Thyroid gland (tissue), 4 donors: Measurements from ENCODE around the gene SPATS2L. TPM values are rescaled to one million over a fixed set of nuclear protein-coding genes. Genes with fewer than 3 reads are reported as not detected.

Experiments used
- DNase-seq, 2 donors: peaks; one replicate each; pipeline ENCODE4 v3.0.0-alpha.2; 2019
- H3K27ac ChIP-seq, 3 donors: fragments of 200-600 bp; sonication (generic); 1 replicate in 2 of 3; 2 replicates in 1 of 3; pipeline ENCODE4 v1.5.1; 2016 to 2019; ENCODE audit warnings: mild to moderate bottlenecking in 1 of 3, moderate library complexity in 1 of 3
- H3K27me3 ChIP-seq: fragments of 200-600 bp; sonication (generic); one replicate; pipeline ENCODE4 v1.5.1; 2019
- H3K36me3 ChIP-seq, 2 donors: fragments of 200-600 bp; sonication (generic); one replicate each; pipeline ENCODE4 v1.5.1; 2016 to 2019
- H3K4me1 ChIP-seq, 2 donors: fragments of 200-600 bp; sonication (generic); one replicate each; pipeline ENCODE4 v1.5.1; 2017 to 2019
- H3K4me3 ChIP-seq, 3 donors: fragments of 200-600 bp; sonication (generic); replicated peaks in 1 of 3; 1 replicate in 2 of 3; 2 replicates in 1 of 3; pipeline ENCODE4 v1.5.1; 2016; ENCODE audit warnings: mild to moderate bottlenecking in 1 of 3
- H3K9me3 ChIP-seq: fragments of 200-600 bp; sonication (generic); one replicate; pipeline ENCODE4 v1.5.1; 2017
- CTCF ChIP-seq, 6 experiments: fragments of 200-600 bp in 3 of 6; fragments of 450-650 bp in 3 of 6; sonication (generic) in 3 of 6; IDR thresholded peaks; one replicate each; pipeline ENCODE4 v1.5.1; 2016 to 2019; ENCODE audit warnings: antibody characterized with exemption in 6 of 6, mild to moderate bottlenecking in 2 of 6, inconsistent platforms in 1 of 6, moderate library complexity in 1 of 6
- POLR2A ChIP-seq, 2 donors: fragments of 450-650 bp; IDR thresholded peaks; one replicate each; pipeline ENCODE4 v1.6.1; 2017; ENCODE audit warnings: antibody characterized with exemption in 2 of 2, mild to moderate bottlenecking in 2 of 2, moderate library complexity in 1 of 2
- WGBS, 2 donors: methylation state at CpG; one replicate each; pipeline ENCODE4 v1.1.5; 2017; 5-methylcytosine and 5-hydroxymethylcytosine counted together
- intact Hi-C: fragments of 100-400 bp; cut with DNase I; formaldehyde crosslinking; loops from one replicate; pipeline ENCODE4 v1.15.1; 2023
- total RNA-seq, 4 donors: library from RNA; depleted of rRNA; stranded (reverse); fragments of >200 nt; gene quantifications; one replicate each; pipeline ENCODE4 v1.2.3, GENCODE V29; 2016

SPATS2L gene
- total RNA-seq, 4 donors from 2014 or later: 41.7 to 101 (median 73.3) TPM

DNA sequence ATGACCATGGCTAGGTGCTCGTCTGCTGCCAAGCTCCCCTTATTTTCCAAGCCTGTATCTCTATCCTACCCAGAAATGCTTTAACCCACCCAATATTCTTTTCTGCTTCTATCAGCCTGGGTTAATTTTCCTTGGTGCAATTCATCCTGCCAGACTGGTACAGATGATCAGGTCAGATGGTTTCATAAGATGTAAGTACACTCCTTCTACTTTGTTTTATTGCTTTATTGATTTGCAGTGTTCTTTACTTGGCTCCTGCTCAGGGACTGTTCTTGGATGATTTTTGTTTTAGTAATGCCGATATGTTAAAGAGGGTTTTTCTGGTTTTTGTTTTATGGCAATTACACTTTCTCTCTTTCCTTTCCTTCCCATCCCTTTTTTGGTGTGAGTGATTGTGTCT is 217.1 kb downstream of the SPATS2L start:
- no peak for DNase-seq
- Histone ChIP-seq H3K4me1 (peaks cover 3 to 6% of the 10 kb centered on the region in 2 donors), H3K27ac (no peak overlapping the region), H3K9me3 (no peaks in the 10 kb centered on the region), H3K27me3 (no peaks in the 10 kb centered on the region), H3K36me3 (no peaks in the 10 kb centered on the region), H3K4me3 (no peak overlapping the region)
- 76 to 83% methylated on average over 2 of the region's 2 CpGs for whole genome bisulfite sequencing, 2 donors
- intact Hi-C loops: no loop called here
- TF ChIP-seq CTCF (IDR thresholded peaks at IDR 0.05) (no peak), POLR2A (IDR thresholded peaks at IDR 0.05) (no peak)

GRCh38 chr2:200525066-200525465 is 218.6 kb downstream of the SPATS2L start:
- intact Hi-C loops: no loop called here
- Histone ChIP-seq H3K4me3 (peak overlapping the region in 1 of 3 donors; percentile 67), H3K9me3 (no peaks in the 10 kb centered on the region), H3K36me3 (no peaks in the 10 kb centered on the region), H3K27me3 (no peaks in the 10 kb centered on the region), H3K27ac (no peak overlapping the region), H3K4me1 (peaks cover 3 to 6% of the 10 kb centered on the region in 2 donors)
- no peak for TF ChIP-seq POLR2A (IDR thresholded peaks at IDR 0.05)
- TF ChIP-seq CTCF (IDR thresholded peaks at IDR 0.05): no peak
- 86 to 88% methylated on average over 2 of the region's 2 CpGs for WGBS, 2 donors
- no peak for DNase-seq

DNA sequence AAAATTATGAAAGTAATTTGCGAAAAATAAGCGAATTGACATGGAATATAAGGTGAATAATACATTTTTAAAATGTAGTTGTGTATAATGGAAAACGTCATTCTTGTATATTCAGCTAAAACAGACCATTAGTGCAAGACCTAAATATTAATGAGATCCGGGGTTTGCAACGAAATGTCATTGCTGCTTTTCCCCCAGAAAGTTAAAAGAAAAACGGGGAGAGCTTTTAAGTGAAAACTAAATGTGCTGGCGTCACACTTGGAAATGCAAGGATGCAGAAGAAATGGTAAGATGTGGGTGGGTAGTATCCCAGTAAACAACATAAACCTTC is 219.0 kb downstream of the SPATS2L start:
- H3K27me3 ChIP-seq: no peaks in the 10 kb centered on the region
- intact Hi-C loops: no loop called here
- H3K4me1 ChIP-seq: peaks cover 3 to 6% of the 10 kb centered on the region in 2 donors
- no peaks in the 10 kb centered on the region for H3K36me3 ChIP-seq
- H3K9me3 ChIP-seq: no peaks in the 10 kb centered on the region
- no peak for TF ChIP-seq POLR2A (IDR thresholded peaks at IDR 0.05)
- no peak for TF ChIP-seq CTCF (IDR thresholded peaks at IDR 0.05)
- no peak overlapping the region for H3K27ac ChIP-seq
- peak overlapping the region; percentile 25 to 67 (median 38) for H3K4me3 ChIP-seq
- 18 to 22% methylated on average over 7 of the region's 7 CpGs for WGBS, 2 donors
- DNase-seq: no peak

DNA sequence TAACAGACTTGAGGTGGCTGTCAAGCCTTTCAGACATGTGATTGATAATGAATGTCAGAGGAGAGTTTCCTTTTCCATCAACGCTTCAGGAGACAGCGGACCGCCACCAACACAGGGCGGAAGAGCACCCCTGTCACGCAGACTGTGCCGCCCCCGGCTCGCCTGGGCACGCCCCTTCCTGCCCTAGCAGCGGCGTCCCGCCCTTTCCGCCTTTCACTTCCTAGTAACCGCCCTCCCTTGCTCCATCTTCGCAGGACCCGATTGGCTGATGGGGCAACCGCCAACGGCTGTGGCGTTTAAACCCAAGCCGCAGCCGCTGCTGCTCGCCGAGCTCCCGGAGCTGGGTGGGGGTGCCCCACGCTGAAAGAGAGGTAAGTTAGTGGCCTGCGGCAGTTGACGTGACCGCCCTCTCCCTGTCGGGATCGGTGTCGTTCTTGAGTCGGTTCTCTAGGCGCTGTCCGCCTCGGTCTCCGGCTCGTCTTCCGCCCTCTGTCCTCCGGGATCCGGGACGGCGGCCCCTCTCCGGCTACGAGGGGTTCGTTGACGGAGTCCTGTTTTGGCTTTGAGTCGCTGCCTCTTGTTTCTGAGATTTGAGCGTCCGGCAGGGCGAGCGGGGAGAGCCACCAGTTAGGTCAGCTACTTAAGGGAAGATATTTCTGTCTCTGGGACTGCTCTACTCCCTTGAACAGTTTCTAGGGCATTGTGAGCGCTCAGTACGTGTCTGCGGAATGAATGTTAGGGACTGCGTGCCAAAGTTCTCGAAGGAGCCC is 219.6 kb downstream of the SPATS2L start, which contains the start of gene SGO2:
TSS of gene SGO2 (plus strand) at position 326 of the 770 bp plus-strand sequence. CDS start 6,769 bp downstream, outside the sequence.
- Histone ChIP-seq H3K27me3 (no peaks in the 10 kb centered on the region), H3K4me3 (peak within 1 kb of the TSS; percentile 25 to 67 (median 38)), H3K4me1 (peaks cover 3 to 6% of the 10 kb centered on the region in 2 donors), H3K9me3 (no peaks in the 10 kb centered on the region), H3K36me3 (no peaks in the 10 kb centered on the region), H3K27ac (no peak within 1 kb of the TSS)
- DNase-seq: peak; percentile 93 to 95
- TF ChIP-seq POLR2A (IDR thresholded peaks at IDR 0.05): peak in 1 of 2 donors; percentile 79
- no peak for TF ChIP-seq CTCF (IDR thresholded peaks at IDR 0.05)
- intact Hi-C loops: no loop called here
- 0 to 1% methylated on average over 35 to 42 of the region's 56 CpGs for WGBS, 2 donors

DNA sequence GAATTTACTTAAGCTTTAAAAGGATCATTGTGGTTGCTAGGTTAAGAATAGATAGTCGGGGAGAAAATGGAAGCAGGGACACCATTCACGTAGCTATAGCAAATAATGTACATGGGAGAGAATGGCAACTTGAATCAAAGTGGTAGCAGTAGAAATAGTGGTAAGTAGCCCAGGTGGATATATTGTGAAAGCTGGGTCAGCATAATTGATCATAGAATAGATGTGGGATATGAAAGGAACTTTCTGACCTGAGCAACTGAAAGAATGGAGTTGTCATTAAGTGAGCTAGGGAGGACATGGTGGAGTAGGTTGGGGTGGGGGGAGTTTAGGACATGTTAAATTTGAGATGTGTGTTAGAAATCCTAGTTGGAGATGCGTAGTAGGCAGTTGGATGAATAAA is 221.7 kb downstream of the SPATS2L start:
- Histone ChIP-seq H3K4me3 (no peak overlapping the region), H3K4me1 (peaks cover 3 to 6% of the 10 kb centered on the region in 2 donors), H3K27me3 (no peaks in the 10 kb centered on the region), H3K27ac (no peak overlapping the region), H3K36me3 (no peaks in the 10 kb centered on the region), H3K9me3 (no peaks in the 10 kb centered on the region)
- 94% methylated on average over 2 of the region's 3 CpGs for WGBS, 2 donors
- TF ChIP-seq POLR2A (IDR thresholded peaks at IDR 0.05): no peak
- TF ChIP-seq CTCF (IDR thresholded peaks at IDR 0.05): no peak
- intact Hi-C loops: no loop called here
- DNase-seq: no peak
